Mucosa of descending colon (tissue), 3 donors: Measurements from ENCODE around the gene PHOSPHO2. TPM values are rescaled to one million over a fixed set of nuclear protein-coding genes. Genes with fewer than 3 reads are reported as not detected.
A peak's percentile ranks its signal among the peaks of the same experiment; 100 is the strongest.

ENCODE experiments used
- ATAC-seq: fragments of 200-7000 bp; cut with Tn5 transposase; one replicate; pipeline ENCODE4 v1.9.1; 2020; ENCODE audit warnings: mild to moderate bottlenecking, moderate library complexity
- DNase-seq, 3 donors: peaks; one replicate each; pipeline ENCODE4 v3.0.0-alpha.2; 2020
- H3K36me3 ChIP-seq: fragments of 200-600 bp; one replicate; pipeline ENCODE4 v1.8.0; 2021; ENCODE audit warnings: low read depth, mild to moderate bottlenecking
- H3K4me1 ChIP-seq: fragments of 200-600 bp; one replicate; pipeline ENCODE4 v1.8.0; 2021; ENCODE audit warnings: low read depth, mild to moderate bottlenecking
- H3K4me3 ChIP-seq: fragments of 200-600 bp; one replicate; pipeline ENCODE4 v1.8.0; 2021; ENCODE audit warnings: mild to moderate bottlenecking
- H3K9me3 ChIP-seq: fragments of 200-600 bp; one replicate; pipeline ENCODE4 v1.8.0; 2021; ENCODE audit warnings: mild to moderate bottlenecking
- intact Hi-C, 2 donors: fragments of 100-400 bp; cut with DNase I in 1 of 2; cut with micrococcal nuclease in 1 of 2; formaldehyde crosslinking; loops; one replicate each; pipeline versions ENCODE4 v1.11.0 to v1.11.1; 2022; cut with DNase I, micrococcal nuclease
- total RNA-seq, 3 donors: library from RNA; stranded (reverse); fragmentation: NEBNext Ultra II Directional in 2 of 3; extraction: Animal tissue kit (Norgen Biotek cat#: 25700) in 2 of 3; gene quantifications; one replicate each; pipeline versions ENCODE4 v1.2.1 to v1.2.4, GENCODE V29; 2021 to 2023
- TF ChIP-seq, protein P1 (sequence below): fragments of 200-600 bp; IDR thresholded peaks from one replicate; pipeline ENCODE4 v1.8.0; 2022; ENCODE audit warnings: antibody characterized with exemption, mild to moderate bottlenecking
- donor health status: DM: no; HTN: no; CAD: no; lungs with moderate emphysema.
- donor health status: DM: no; HTN: no; CAD: no.
- donor health status: DM: no; HTN: yes; CAD: no.

PHOSPHO2 gene
- total RNA-seq, 3 donors from 2014 or later: 7.3 to 11.4 (median 10.7) TPM

DNA sequence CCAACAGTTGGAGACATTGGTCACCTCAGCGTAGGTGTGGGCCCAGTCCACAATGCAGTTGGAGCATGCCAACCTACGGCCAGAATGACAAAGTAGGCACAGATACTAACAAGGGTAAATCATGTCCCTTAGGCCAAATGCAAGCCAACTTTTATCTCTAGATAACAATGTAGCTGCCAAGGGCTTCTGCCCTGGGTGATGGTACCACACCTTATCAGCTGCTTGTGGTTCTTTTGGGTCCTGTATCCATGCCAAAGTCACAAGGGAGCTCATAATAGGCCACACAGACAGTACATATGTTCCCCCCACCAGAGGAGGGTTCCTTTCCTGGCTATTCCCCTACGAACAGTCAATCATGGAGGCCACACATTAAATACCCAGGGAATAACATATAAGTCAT, 19.1 kb downstream of the PHOSPHO2 start:
- DNase-seq (no peak), ATAC-seq (no peak)
- TF ChIP-seq, protein P1, sequence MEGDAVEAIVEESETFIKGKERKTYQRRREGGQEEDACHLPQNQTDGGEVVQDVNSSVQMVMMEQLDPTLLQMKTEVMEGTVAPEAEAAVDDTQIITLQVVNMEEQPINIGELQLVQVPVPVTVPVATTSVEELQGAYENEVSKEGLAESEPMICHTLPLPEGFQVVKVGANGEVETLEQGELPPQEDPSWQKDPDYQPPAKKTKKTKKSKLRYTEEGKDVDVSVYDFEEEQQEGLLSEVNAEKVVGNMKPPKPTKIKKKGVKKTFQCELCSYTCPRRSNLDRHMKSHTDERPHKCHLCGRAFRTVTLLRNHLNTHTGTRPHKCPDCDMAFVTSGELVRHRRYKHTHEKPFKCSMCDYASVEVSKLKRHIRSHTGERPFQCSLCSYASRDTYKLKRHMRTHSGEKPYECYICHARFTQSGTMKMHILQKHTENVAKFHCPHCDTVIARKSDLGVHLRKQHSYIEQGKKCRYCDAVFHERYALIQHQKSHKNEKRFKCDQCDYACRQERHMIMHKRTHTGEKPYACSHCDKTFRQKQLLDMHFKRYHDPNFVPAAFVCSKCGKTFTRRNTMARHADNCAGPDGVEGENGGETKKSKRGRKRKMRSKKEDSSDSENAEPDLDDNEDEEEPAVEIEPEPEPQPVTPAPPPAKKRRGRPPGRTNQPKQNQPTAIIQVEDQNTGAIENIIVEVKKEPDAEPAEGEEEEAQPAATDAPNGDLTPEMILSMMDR: no peak
- H3K36me3 ChIP-seq: no peaks in the 10 kb centered on the region
- H3K9me3 ChIP-seq: no peaks in the 10 kb centered on the region
- no peak overlapping the region for H3K4me3 ChIP-seq
- H3K4me1 ChIP-seq: peaks cover 64% of the 10 kb centered on the region
- intact Hi-C loops: no loop called here

DNA sequence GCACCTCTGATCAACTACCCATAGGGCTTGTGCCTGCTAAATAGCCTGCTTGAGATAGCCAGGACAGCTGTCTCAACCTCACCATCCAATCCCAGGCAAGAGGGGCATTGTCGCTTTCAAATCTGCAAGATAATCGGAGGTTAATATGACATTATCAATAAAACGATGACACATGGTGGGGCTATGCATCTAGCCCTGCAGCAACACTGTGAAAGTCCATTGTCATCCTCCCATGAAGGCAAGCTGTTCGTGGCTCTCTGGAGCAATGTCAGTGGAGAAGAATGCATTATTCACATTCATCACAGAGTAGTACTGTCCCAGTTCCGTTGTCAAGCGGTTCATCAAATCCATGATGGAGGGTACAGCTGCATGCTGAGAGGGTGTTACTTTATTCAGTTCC, 20.4 kb downstream of the PHOSPHO2 start:
- Histone ChIP-seq H3K4me1 (peaks cover 62% of the 10 kb centered on the region), H3K9me3 (no peaks in the 10 kb centered on the region), H3K4me3 (no peak overlapping the region), H3K36me3 (no peaks in the 10 kb centered on the region)
- DNase-seq: no peak
- TF ChIP-seq, protein P1: no peak
- intact Hi-C loops: no loop called here
- no peak for ATAC-seq

DNA sequence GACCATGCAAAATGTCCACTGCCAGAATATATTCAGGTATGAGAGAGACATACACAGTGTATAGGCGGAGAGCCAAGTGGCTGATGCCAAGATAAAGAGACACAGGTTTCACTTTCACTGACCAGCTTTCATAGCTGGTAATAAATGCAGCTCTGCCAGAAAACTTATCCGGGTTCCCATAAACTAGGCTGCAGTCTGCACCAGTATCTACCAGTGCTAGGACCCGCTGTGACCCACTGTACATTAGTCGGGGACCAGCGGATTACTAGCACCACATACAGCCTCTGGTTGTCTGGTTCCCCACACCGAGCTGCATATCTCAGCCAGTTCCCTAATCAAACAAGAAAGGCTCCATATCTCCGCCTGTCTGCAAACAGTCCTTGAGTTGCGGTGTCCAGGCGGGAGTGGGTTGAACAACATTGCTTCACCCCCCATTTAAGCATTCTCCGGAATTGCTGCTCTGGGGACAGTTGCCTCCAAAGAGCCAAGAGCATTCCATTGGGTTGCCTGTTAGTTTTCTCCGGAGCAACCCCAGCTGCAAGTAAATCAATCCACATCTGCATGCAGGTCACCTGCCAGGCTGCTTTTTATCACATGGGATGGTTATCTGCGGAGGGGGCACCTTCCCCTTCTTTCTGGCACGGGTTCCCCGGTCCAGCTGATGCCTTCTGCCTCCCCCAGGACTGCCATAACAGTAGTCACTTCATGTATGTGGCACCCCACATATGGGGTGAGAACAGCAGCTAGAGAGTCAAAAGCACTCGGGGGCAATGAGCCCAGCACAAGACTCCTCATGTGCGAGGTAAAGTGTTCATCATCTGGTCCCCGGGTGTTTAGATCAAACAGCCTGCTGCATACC, 21.3 kb downstream of the PHOSPHO2 start:
- no peaks in the 10 kb centered on the region for H3K9me3 ChIP-seq
- no peak overlapping the region for H3K4me3 ChIP-seq
- DNase-seq (peak in 2 of 3 donors; percentile 54 to 90), ATAC-seq (peak; percentile 50)
- no peaks in the 10 kb centered on the region for H3K36me3 ChIP-seq
- TF ChIP-seq, protein P1: no peak
- intact Hi-C loops: no loop called here
- H3K4me1 ChIP-seq: peaks cover 56% of the 10 kb centered on the region

DNA sequence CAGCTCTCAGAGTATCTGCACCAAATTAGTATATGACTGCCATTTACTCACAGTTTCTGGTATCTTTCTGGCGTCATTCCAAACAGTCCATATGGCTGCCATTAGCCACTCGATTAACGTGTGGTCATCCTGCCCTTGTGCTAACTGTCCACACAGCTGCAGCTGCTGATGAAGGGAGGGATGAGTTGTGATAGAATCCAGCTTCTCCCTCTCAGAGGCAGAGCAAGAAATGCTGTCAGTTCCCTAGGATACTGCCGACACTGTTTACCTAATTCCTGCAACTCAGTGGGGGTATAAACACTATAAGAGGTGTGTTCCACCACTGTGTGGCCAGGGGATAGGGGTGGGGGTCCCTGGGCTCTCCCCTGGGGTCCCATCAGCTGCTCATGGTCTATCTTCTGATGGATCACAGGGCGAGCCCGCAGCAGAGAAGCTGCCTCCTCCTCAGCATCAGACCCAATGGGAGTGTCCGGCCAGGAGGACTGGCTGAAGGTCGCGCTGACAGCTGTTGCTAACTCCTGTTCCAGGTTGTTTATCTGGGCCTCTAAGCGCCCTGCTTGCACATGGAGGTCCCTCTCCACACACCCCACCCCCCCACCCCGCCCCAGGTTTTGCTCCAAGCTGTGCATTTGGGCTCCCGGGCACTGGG, 22.1 kb downstream of the PHOSPHO2 start:
- H3K4me3 ChIP-seq: no peak overlapping the region
- intact Hi-C loops: no loop called here
- TF ChIP-seq, protein P1: no peak
- H3K4me1 ChIP-seq: peaks cover 55% of the 10 kb centered on the region
- no peaks in the 10 kb centered on the region for H3K36me3 ChIP-seq
- H3K9me3 ChIP-seq: no peaks in the 10 kb centered on the region
- peak; percentile 33 for ATAC-seq
- DNase-seq: peak; percentile 55 to 76 (median 69)

DNA sequence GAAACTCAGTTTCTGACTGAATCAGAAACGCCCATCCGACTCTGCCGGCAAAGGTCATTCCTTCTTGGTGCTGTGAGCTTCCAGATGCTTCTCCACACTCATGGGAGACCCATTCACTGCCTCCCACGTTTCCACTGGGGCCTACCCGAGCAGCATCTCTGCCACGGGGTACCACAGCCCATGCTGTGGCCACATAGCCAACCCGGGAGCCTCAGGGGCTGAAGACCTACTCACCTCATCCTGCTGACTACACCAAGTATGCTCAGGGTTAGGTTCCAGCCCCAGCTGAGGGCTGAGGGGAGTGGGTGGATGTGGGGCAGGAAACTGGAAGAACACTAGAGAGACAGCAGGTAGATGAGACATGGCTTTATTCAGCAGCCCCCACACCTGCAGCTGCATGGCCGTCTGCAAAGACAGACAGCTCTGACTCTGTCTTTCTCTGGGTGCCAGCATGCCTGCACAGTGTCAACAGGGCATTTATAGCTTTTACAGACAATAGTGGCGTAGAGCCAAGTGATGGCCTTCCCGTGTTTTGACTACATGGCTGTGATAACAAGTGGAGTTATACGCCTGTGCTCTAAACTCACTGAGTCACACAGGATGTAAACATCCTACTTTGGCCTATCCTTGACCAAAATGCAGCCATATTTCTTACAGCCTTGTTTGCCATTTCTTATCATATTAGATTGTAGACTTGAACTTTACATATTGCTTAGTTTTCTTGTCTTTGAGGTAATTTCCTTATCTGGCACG, 22.8 kb downstream of the PHOSPHO2 start:
- no peak overlapping the region for H3K4me3 ChIP-seq
- TF ChIP-seq, protein P1: no peak
- peaks cover 47% of the 10 kb centered on the region for H3K4me1 ChIP-seq
- no peaks in the 10 kb centered on the region for H3K36me3 ChIP-seq
- ATAC-seq: peak; percentile 40
- peak; percentile 55 to 85 (median 56) for DNase-seq
- no peaks in the 10 kb centered on the region for H3K9me3 ChIP-seq
- intact Hi-C loops: no loop called here
